Upper lobe of right lung (tissue), 1 donor: ENCODE measurements around the gene ACSF2. TPM values are rescaled to one million over a fixed set of nuclear protein-coding genes. Genes with fewer than 3 reads are reported as not detected.
A peak's percentile ranks its signal among the peaks of the same experiment; 100 is the strongest.

Experiments
- ATAC-seq: fragments of 200-7000 bp; cut with Tn5 transposase; one replicate; pipeline ENCODE4 v1.9.1; 2020; ENCODE audit warnings: mild to moderate bottlenecking, moderate library complexity
- DNase-seq: peaks from one replicate; pipeline ENCODE4 v3.0.0-alpha.2; 2020
- H3K27ac ChIP-seq: fragments of 200-600 bp; one replicate; pipeline ENCODE4 v1.8.0; 2022
- H3K27me3 ChIP-seq: fragments of 200-600 bp; one replicate; pipeline ENCODE4 v1.8.0; 2022; ENCODE audit warnings: mild to moderate bottlenecking
- H3K36me3 ChIP-seq: fragments of 200-600 bp; one replicate; pipeline ENCODE4 v1.8.0; 2022
- H3K4me1 ChIP-seq: fragments of 200-600 bp; one replicate; pipeline ENCODE4 v1.8.0; 2022
- H3K4me3 ChIP-seq: fragments of 200-600 bp; one replicate; pipeline ENCODE4 v1.8.0; 2022; ENCODE audit warnings: mild to moderate bottlenecking
- H3K9me3 ChIP-seq: fragments of 200-600 bp; one replicate; pipeline ENCODE4 v1.8.0; 2022
- CTCF ChIP-seq: fragments of 200-600 bp; IDR thresholded peaks from one replicate; pipeline ENCODE4 v1.8.0; 2022; ENCODE audit warnings: antibody characterized with exemption
- intact Hi-C: fragments of 100-400 bp; cut with DNase I; formaldehyde crosslinking; loops from one replicate; pipeline ENCODE4 v1.11.0; 2022
- long read RNA-seq: library from polyadenylated mRNA; unstranded; transcript quantifications from one replicate; pipeline ENCODE4 v2.0.0, GENCODE V29; 2021
- total RNA-seq: library from RNA; stranded (reverse); fragmentation: NEBNext Ultra II Directional; extraction: Animal tissue kit (Norgen Biotek cat#: 25700); gene quantifications from one replicate; pipeline ENCODE4 v1.2.1, GENCODE V29; 2021
- donor health status: DM: no; HTN: yes; CAD: no; lungs with severe emphysema.

ACSF2 gene
- total RNA-seq = 73.9 TPM
- long read RNA-seq, transcript ACSF2-201 (16 exons, 2,235 nt) = major isoform, 20 of 40 reads
- long read RNA-seq, partial matches to known transcripts = 9 of 40 reads
- long read RNA-seq, other reads (novel, unspliced or antisense) = 11 of 40 reads

- TF ChIP-seq CTCF = no peak
- H3K27ac ChIP-seq = peak within 1 kb of the TSS; percentile 78
- no peaks in the 10 kb centered on the region for H3K27me3 ChIP-seq
- no peaks in the 10 kb centered on the region for H3K9me3 ChIP-seq
- H3K36me3 ChIP-seq = no peaks in the 10 kb centered on the region
- intact Hi-C loops = no loop called here
- ATAC-seq (peak; percentile 91), DNase-seq (peak; percentile 90)
- H3K4me3 ChIP-seq = peak within 1 kb of the TSS; percentile 87
- peaks cover 49% of the 10 kb centered on the region for H3K4me1 ChIP-seq
Observed at GRCh38 chr17:50425682-50426471, at the start of gene ACSF2. Gene ACSF2, plus strand, starts transcription at chr17:50426218. Its CDS starts 44 bp downstream, at chr17:50426262.

- intact Hi-C loops = no loop called here
- Histone ChIP-seq H3K4me1 (no peaks in the 10 kb centered on the region), H3K36me3 (peaks cover 40% of the 10 kb centered on the region), H3K4me3 (no peak overlapping the region), H3K27ac (no peak overlapping the region), H3K27me3 (no peaks in the 10 kb centered on the region), H3K9me3 (no peaks in the 10 kb centered on the region)
- DNase-seq = no peak
- TF ChIP-seq CTCF = no peak
- ATAC-seq = no peak
Observed at GRCh38 chr17:50379351-50380132, 46.5 kb upstream of the ACSF2 start.

GRCh38 chr17:50380369-50381259 is 45.4 kb upstream of the ACSF2 start:
- Histone ChIP-seq H3K27me3 (no peaks in the 10 kb centered on the region), H3K4me1 (no peaks in the 10 kb centered on the region), H3K27ac (no peak overlapping the region), H3K4me3 (no peak overlapping the region), H3K9me3 (no peaks in the 10 kb centered on the region), H3K36me3 (peaks cover 50% of the 10 kb centered on the region)
- intact Hi-C loops = no loop called here
- no peak for TF ChIP-seq CTCF
- DNase-seq (no peak), ATAC-seq (no peak)

GRCh38 chr17:50381260-50381815 is 44.7 kb upstream of the ACSF2 start:
- no peaks in the 10 kb centered on the region for H3K9me3 ChIP-seq
- no peaks in the 10 kb centered on the region for H3K4me1 ChIP-seq
- H3K27ac ChIP-seq = no peak overlapping the region
- intact Hi-C loops = no loop called here
- H3K4me3 ChIP-seq = no peak overlapping the region
- no peak for DNase-seq
- no peaks in the 10 kb centered on the region for H3K27me3 ChIP-seq
- peaks cover 58% of the 10 kb centered on the region for H3K36me3 ChIP-seq
- no peak for ATAC-seq
- no peak for TF ChIP-seq CTCF

- H3K36me3 ChIP-seq = peaks cover 64% of the 10 kb centered on the region
- H3K27me3 ChIP-seq = no peaks in the 10 kb centered on the region
- H3K27ac ChIP-seq = no peak overlapping the region
- H3K9me3 ChIP-seq = no peaks in the 10 kb centered on the region
- TF ChIP-seq CTCF = no peak
- DNase-seq (no peak), ATAC-seq (no peak)
- no peak overlapping the region for H3K4me3 ChIP-seq
- no peaks in the 10 kb centered on the region for H3K4me1 ChIP-seq
- intact Hi-C loops = no loop called here
Observed at GRCh38 chr17:50381920-50382319, 44.1 kb upstream of the ACSF2 start.
